Right forelimb (tissue), 1 donor: ENCODE results near the gene BAIAP3.

Source experiments
- DNase-seq: peaks from one replicate; pipeline ENCODE4 v3.0.0-alpha.2; 2018

The BAIAP3 gene

GRCh38 chr16:1374418-1375297 is 41.2 kb downstream of the BAIAP3 start:
- no peak for DNase-seq

- no peak for DNase-seq
Measured at GRCh38 chr16:1375298-1375640, 41.8 kb downstream of the BAIAP3 start.

- DNase-seq, result no peak
Measured at GRCh38 chr16:1375741-1376410, 42.4 kb downstream of the BAIAP3 start.

GRCh38 chr16:1377406-1378010 is 44.1 kb downstream of the BAIAP3 start:
- no peak for DNase-seq

GRCh38 chr16:1378087-1378803 is 44.8 kb downstream of the BAIAP3 start:
- no peak for DNase-seq

GRCh38 chr16:1378804-1379303 is 45.4 kb downstream of the BAIAP3 start:
- DNase-seq, result peak; percentile 63

- DNase-seq, result peak; percentile 73
Measured at GRCh38 chr16:1379304-1380076, 46.0 kb downstream of the BAIAP3 start.

- no peak for DNase-seq
Measured at GRCh38 chr16:1380195-1380594, 46.8 kb downstream of the BAIAP3 start.

GRCh38 chr16:1381612-1382406 is 48.4 kb downstream of the BAIAP3 start:
- no peak for DNase-seq

GRCh38 chr16:1383556-1383955 is 50.1 kb downstream of the BAIAP3 start:
- no peak for DNase-seq

- no peak for DNase-seq
Measured at GRCh38 chr16:1385232-1385631, 51.8 kb downstream of the BAIAP3 start.

- DNase-seq, result no peak
Measured at GRCh38 chr16:1387331-1387730, 53.9 kb downstream of the BAIAP3 start.

GRCh38 chr16:1389762-1390161 is 56.3 kb downstream of the BAIAP3 start:
- DNase-seq, result no peak

- no peak for DNase-seq
Measured at GRCh38 chr16:1390239-1390779, 56.9 kb downstream of the BAIAP3 start.

- DNase-seq, result no peak
Measured at GRCh38 chr16:1392826-1393225, 59.4 kb downstream of the BAIAP3 start.

GRCh38 chr16:1393613-1394176 is 60.2 kb downstream of the BAIAP3 start:
- no peak for DNase-seq

- DNase-seq, result no peak
Measured at GRCh38 chr16:1394367-1394951, 61.0 kb downstream of the BAIAP3 start.

- no peak for DNase-seq
Measured at GRCh38 chr16:1395444-1396031, 62.1 kb downstream of the BAIAP3 start.

- no peak for DNase-seq
Measured at GRCh38 chr16:1397779-1398178, 64.3 kb downstream of the BAIAP3 start.

- no peak for DNase-seq
Measured at GRCh38 chr16:1398351-1398750, 64.9 kb downstream of the BAIAP3 start.
